Measurements from ENCODE around the gene KAZN.
"Not testable (repeated sequence)": the region's sequence is repeated elsewhere in the genome, so short reads cannot be mapped to it uniquely, and the experiment has no call there.

The KAZN gene

GRCh38 chr1:14961661-14962267 lies 363.3 kb downstream of the KAZN start:
- TF ChIP-seq CTCF (IDR thresholded peaks at IDR 0.05; ENCODE audit: borderline replicate concordance, control extremely low read depth, extremely low read depth, insufficient read depth, missing control alignments) = no peak
- DNase-seq (ENCODE audit: low spot score) = no peak
- in situ Hi-C loops (cut with MboI; ENCODE audit: low sequenced_read_pairs, unreplicated experiment) = no loop called here

GRCh38 chr1:14962407-14962806 lies 363.9 kb downstream of the KAZN start:
- DNase-seq (ENCODE audit: low spot score) = no peak
- no peak for TF ChIP-seq CTCF (IDR thresholded peaks at IDR 0.05; ENCODE audit: borderline replicate concordance, control extremely low read depth, extremely low read depth, insufficient read depth, missing control alignments)
- in situ Hi-C loops (cut with MboI; ENCODE audit: low sequenced_read_pairs, unreplicated experiment) = no loop called here

GRCh38 chr1:14963791-14964710 lies 365.6 kb downstream of the KAZN start:
- in situ Hi-C loops (cut with MboI; ENCODE audit: low sequenced_read_pairs, unreplicated experiment); DNase-seq (ENCODE audit: low spot score): not testable (repeated sequence)

GRCh38 chr1:14964711-14965055 lies 366.2 kb downstream of the KAZN start:
- in situ Hi-C loops (cut with MboI; ENCODE audit: low sequenced_read_pairs, unreplicated experiment) = no loop called here
- DNase-seq (ENCODE audit: low spot score) = no peak
- TF ChIP-seq CTCF (IDR thresholded peaks at IDR 0.05; ENCODE audit: borderline replicate concordance, control extremely low read depth, extremely low read depth, insufficient read depth, missing control alignments) = no peak

GRCh38 chr1:14968251-14968851 lies 369.9 kb downstream of the KAZN start:
- no peak for DNase-seq (ENCODE audit: low spot score)
- in situ Hi-C loops (cut with MboI; ENCODE audit: low sequenced_read_pairs, unreplicated experiment) = no loop called here
- TF ChIP-seq CTCF (IDR thresholded peaks at IDR 0.05; ENCODE audit: borderline replicate concordance, control extremely low read depth, extremely low read depth, insufficient read depth, missing control alignments) = no peak

- no peak for DNase-seq (ENCODE audit: low spot score)
- no peak for TF ChIP-seq CTCF (IDR thresholded peaks at IDR 0.05; ENCODE audit: borderline replicate concordance, control extremely low read depth, extremely low read depth, insufficient read depth, missing control alignments)
- in situ Hi-C loops (cut with MboI; ENCODE audit: low sequenced_read_pairs, unreplicated experiment) = no loop called here
Observed at GRCh38 chr1:14969006-14969405, 370.5 kb downstream of the KAZN start.
